ENCODE measurements around the gene KIRREL3. TPM values are rescaled to one million over a fixed set of nuclear protein-coding genes. Genes with fewer than 3 reads are reported as not detected.
"Not testable (repeated sequence)": the region's sequence is repeated elsewhere in the genome, so short reads cannot be mapped to it uniquely, and the experiment has no call there.

The KIRREL3 gene
- total RNA-seq, 1 donor from 2014 or later, result 0.26 TPM

DNA sequence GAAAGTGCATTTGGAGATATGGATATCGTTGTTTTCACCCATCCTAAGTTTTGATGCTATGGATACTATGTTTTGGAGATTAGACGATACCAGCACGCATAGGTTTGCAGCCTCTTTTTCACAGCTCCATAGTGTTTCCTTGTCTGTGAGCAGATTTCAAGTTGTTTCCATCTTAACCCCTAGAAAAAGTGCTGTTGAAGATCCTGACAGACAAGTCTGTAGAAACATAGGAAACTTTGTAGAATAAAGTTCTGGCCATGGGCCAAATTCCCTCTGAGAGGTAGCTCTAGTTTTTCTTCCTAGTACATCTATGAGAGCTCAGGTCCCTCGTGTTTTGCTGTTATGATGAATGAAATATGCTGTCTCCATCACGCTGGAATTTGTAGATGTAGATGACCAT lies 612.7 kb downstream of the KIRREL3 start:
- TF ChIP-seq CTCF (IDR thresholded peaks at IDR 0.05; ENCODE audit: unreplicated experiment), result no peak
- no peak for DNase-seq (ENCODE audit: low spot score, unreplicated experiment)

GRCh38 chr11:126386729-126387071 lies 613.9 kb downstream of the KIRREL3 start:
- not testable (repeated sequence) for H3K36me3 Mint-ChIP-seq (ENCODE audit: insufficient read depth); H3K4me1 Mint-ChIP-seq (ENCODE audit: low read depth); H3K9me3 Mint-ChIP-seq (ENCODE audit: low read depth); H3K4me3 Mint-ChIP-seq (ENCODE audit: low read depth); H3K27me3 Mint-ChIP-seq; DNase-seq (ENCODE audit: low spot score, unreplicated experiment); H3K27ac Mint-ChIP-seq

More for the DNA sequence above, 612.7 kb downstream of the KIRREL3 start:
- Mint-ChIP-seq H3K4me1 (ENCODE audit: low read depth) (peaks cover 4% of the 10 kb centered on the region), H3K4me3 (ENCODE audit: low read depth) (no peak overlapping the region), H3K27me3 (no peaks in the 10 kb centered on the region), H3K27ac (no peak overlapping the region), H3K9me3 (ENCODE audit: low read depth) (no peaks in the 10 kb centered on the region), H3K36me3 (ENCODE audit: insufficient read depth) (no peaks in the 10 kb centered on the region)

DNA sequence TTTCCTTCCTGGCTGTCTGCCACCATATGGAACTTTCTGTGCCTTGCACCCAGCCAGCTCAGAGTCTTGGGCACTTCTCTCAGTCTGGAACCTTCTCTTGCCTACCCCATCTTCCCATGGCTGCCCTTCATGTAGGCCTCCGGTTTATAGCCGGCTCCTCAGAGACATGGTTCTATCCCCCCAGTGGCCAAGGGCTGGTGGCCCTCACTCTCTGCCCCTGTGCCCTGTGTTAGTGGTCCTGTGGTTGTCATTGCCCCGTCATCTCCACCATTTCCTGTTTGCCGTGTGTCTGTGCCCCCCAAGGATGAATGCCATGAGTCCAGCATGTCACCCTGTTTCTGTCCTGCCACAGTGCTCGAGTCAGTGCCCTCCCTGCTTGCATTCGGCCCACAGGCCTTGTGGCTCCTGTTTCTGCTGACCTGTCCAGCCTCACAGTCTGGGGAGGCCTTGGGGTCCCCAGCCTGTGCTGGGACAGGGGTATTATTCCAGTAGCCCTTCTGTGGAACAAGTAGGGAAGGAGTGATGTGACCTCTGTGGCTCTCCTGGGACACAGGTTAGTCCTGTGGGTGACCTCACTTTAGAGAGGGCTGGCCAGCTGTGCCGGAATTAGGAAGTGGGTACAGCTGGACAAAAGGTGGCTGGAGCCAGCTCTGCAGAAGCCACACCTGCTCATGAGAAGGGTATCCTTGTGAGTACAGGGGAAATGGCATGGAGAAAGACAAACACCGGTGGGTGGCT lies 614.4 kb downstream of the KIRREL3 start:
- Mint-ChIP-seq H3K4me3 (ENCODE audit: low read depth) (no peak overlapping the region), H3K36me3 (ENCODE audit: insufficient read depth) (no peaks in the 10 kb centered on the region), H3K27ac (no peak overlapping the region)

DNA sequence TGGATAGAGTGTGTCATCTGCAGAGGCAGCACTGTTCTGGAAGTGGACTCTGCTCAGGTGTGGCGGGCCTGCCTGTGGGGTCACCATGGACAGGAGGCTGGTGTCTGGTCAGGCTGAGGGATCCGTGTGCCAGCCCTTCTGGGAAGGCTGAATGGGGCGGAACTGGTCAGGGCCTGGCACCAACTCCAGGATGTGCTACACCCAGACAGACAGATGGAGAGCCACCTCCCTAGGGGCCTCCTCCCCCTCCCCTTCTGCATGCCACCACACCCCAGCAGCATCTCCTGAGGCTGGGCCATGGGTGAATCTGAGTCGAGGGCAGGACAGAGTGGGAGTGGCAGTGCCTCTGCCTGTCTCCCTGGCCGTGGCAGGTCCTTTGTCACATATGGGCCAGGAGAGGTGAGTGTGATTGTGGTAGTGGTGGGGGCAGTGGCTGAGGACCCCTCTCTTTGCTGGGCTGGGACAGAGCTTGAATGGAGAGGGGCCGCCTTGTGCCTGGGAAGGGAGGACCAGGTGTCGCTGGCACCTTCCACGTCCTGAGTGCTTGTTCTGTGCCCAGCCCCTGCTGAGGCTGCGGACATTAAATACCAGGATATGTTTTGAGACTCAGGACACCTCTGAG lies 616.0 kb downstream of the KIRREL3 start:
- Mint-ChIP-seq H3K4me3 (ENCODE audit: low read depth) (no peak overlapping the region), H3K27me3 (no peaks in the 10 kb centered on the region), H3K36me3 (ENCODE audit: insufficient read depth) (no peaks in the 10 kb centered on the region), H3K9me3 (ENCODE audit: low read depth) (no peaks in the 10 kb centered on the region), H3K4me1 (ENCODE audit: low read depth) (peaks cover 4% of the 10 kb centered on the region), H3K27ac (no peak overlapping the region)
- no peak for DNase-seq (ENCODE audit: low spot score, unreplicated experiment)
- TF ChIP-seq CTCF (IDR thresholded peaks at IDR 0.05; ENCODE audit: unreplicated experiment), result no peak

More for the DNA sequence above, 614.4 kb downstream of the KIRREL3 start:
- Mint-ChIP-seq H3K9me3 (ENCODE audit: low read depth) (no peaks in the 10 kb centered on the region), H3K4me1 (ENCODE audit: low read depth) (peaks cover 4% of the 10 kb centered on the region), H3K27me3 (no peaks in the 10 kb centered on the region)
- no peak for TF ChIP-seq CTCF (IDR thresholded peaks at IDR 0.05; ENCODE audit: unreplicated experiment)
- no peak for DNase-seq (ENCODE audit: low spot score, unreplicated experiment)

- H3K27me3 Mint-ChIP-seq, result no peaks in the 10 kb centered on the region
- H3K4me1 Mint-ChIP-seq (ENCODE audit: low read depth), result peaks cover 4% of the 10 kb centered on the region
- no peaks in the 10 kb centered on the region for H3K9me3 Mint-ChIP-seq (ENCODE audit: low read depth)
- no peak overlapping the region for H3K27ac Mint-ChIP-seq
- H3K4me3 Mint-ChIP-seq (ENCODE audit: low read depth), result no peak overlapping the region
- DNase-seq (ENCODE audit: low spot score, unreplicated experiment), result no peak
- no peak for TF ChIP-seq CTCF (IDR thresholded peaks at IDR 0.05; ENCODE audit: unreplicated experiment)
- H3K36me3 Mint-ChIP-seq (ENCODE audit: insufficient read depth), result no peaks in the 10 kb centered on the region
These were observed 616.9 kb downstream of the KIRREL3 start for GRCh38 chr11:126383339-126384335.

- H3K36me3 Mint-ChIP-seq (ENCODE audit: insufficient read depth); DNase-seq (ENCODE audit: low spot score, unreplicated experiment); H3K9me3 Mint-ChIP-seq (ENCODE audit: low read depth); H3K4me1 Mint-ChIP-seq (ENCODE audit: low read depth); H3K27ac Mint-ChIP-seq; H3K27me3 Mint-ChIP-seq; H3K4me3 Mint-ChIP-seq (ENCODE audit: low read depth): not testable (repeated sequence)
These were observed 617.9 kb downstream of the KIRREL3 start for GRCh38 chr11:126382641-126383040.

- H3K4me1 Mint-ChIP-seq (ENCODE audit: low read depth); H3K4me3 Mint-ChIP-seq (ENCODE audit: low read depth); DNase-seq (ENCODE audit: low spot score, unreplicated experiment); H3K27ac Mint-ChIP-seq; H3K9me3 Mint-ChIP-seq (ENCODE audit: low read depth); H3K36me3 Mint-ChIP-seq (ENCODE audit: insufficient read depth); H3K27me3 Mint-ChIP-seq: not testable (repeated sequence)
These were observed 618.6 kb downstream of the KIRREL3 start for GRCh38 chr11:126381960-126382359.

Data from progenitor cell of endocrine pancreas (in vitro differentiated cells).